Measurements from ENCODE around the gene SFMBT2. TPM values are rescaled to one million over a fixed set of nuclear protein-coding genes. Genes with fewer than 3 reads are reported as not detected.

The SFMBT2 gene
- total RNA-seq, 1 experiment from 2014 or later: 14.3 TPM

GRCh38 chr10:7436490-7437100 lies 25.8 kb upstream of the SFMBT2 start (continued):
- TF ChIP-seq ZNF281 (CRISPR knock-in tag; IDR thresholded peaks at IDR 0.05) (no peak), SMAD3 (CRISPR knock-in tag; IDR thresholded peaks at IDR 0.05; ENCODE audit: borderline replicate concordance) (no peak)

- Mint-ChIP-seq H3K36me3 (no peaks in the 10 kb centered on the region), H3K9me3 (no peaks in the 10 kb centered on the region), H3K4me1 (peaks cover 37% of the 10 kb centered on the region), H3K27me3 (ENCODE audit: low read depth) (peaks cover 3% of the 10 kb centered on the region), H3K4me3 (no peak overlapping the region), H3K27ac (no peak overlapping the region; the same call in 1 of the 2 replicates)
- no peak for ATAC-seq
- ChIA-PET CTCF (interaction anchor here (1.9 kb wide), 1 partner anchor 314 kb away, joined by 4 read pairs; no protein-coding TSS in a partner anchor), POLR2A (no interaction called here)
- no peak for DNase-seq (ENCODE audit: low spot score)
- TF ChIP-seq RELA (CRISPR knock-in tag; IDR thresholded peaks at IDR 0.05; ENCODE audit: borderline replicate concordance) (no peak), ERG (CRISPR knock-in tag; IDR thresholded peaks at IDR 0.05) (no peak), OVOL2 (CRISPR knock-in tag; IDR thresholded peaks at IDR 0.05; ENCODE audit: borderline replicate concordance) (no peak), PREB (CRISPR knock-in tag; IDR thresholded peaks at IDR 0.05; ENCODE audit: borderline replicate concordance) (no peak), FOXP1 (CRISPR knock-in tag; IDR thresholded peaks at IDR 0.05; ENCODE audit: borderline replicate concordance) (no peak), E2F1 (CRISPR knock-in tag; IDR thresholded peaks at IDR 0.05) (no peak), ARID4B (CRISPR knock-in tag; IDR thresholded peaks at IDR 0.05; ENCODE audit: borderline replicate concordance) (no peak), FOXJ3 (CRISPR knock-in tag; IDR thresholded peaks at IDR 0.05; ENCODE audit: borderline replicate concordance) (no peak), CREB1 (CRISPR knock-in tag; IDR thresholded peaks at IDR 0.05) (no peak), CREM (CRISPR knock-in tag; IDR thresholded peaks at IDR 0.05) (no peak), ATF2 (CRISPR knock-in tag; IDR thresholded peaks at IDR 0.05; ENCODE audit: borderline replicate concordance, low read depth) (no peak), KAT7 (CRISPR knock-in tag; IDR thresholded peaks at IDR 0.05; ENCODE audit: borderline replicate concordance) (no peak), IRF1 (CRISPR knock-in tag; IDR thresholded peaks at IDR 0.05) (no peak), CDX4 (CRISPR knock-in tag; IDR thresholded peaks at IDR 0.05; ENCODE audit: borderline replicate concordance) (no peak), MYBL2 (CRISPR knock-in tag; IDR thresholded peaks at IDR 0.05) (no peak), ZNF423 (CRISPR knock-in tag; IDR thresholded peaks at IDR 0.05) (no peak), SOX15 (CRISPR knock-in tag; IDR thresholded peaks at IDR 0.05) (no peak), ZNF671 (CRISPR knock-in tag; IDR thresholded peaks at IDR 0.05) (no peak)
Measured at GRCh38 chr10:7435674-7436073, 24.8 kb upstream of the SFMBT2 start.
